Amniotic stem cell (primary cell): ENCODE data around the gene TEAD4.
A peak's percentile ranks its signal among the peaks of the same experiment; 100 is the strongest.

ENCODE experiments used
- DNase-seq: peaks from one replicate; lab custom pipeline; 2025; lab: John Stamatoyannopoulos, UW

The TEAD4 gene

DNA sequence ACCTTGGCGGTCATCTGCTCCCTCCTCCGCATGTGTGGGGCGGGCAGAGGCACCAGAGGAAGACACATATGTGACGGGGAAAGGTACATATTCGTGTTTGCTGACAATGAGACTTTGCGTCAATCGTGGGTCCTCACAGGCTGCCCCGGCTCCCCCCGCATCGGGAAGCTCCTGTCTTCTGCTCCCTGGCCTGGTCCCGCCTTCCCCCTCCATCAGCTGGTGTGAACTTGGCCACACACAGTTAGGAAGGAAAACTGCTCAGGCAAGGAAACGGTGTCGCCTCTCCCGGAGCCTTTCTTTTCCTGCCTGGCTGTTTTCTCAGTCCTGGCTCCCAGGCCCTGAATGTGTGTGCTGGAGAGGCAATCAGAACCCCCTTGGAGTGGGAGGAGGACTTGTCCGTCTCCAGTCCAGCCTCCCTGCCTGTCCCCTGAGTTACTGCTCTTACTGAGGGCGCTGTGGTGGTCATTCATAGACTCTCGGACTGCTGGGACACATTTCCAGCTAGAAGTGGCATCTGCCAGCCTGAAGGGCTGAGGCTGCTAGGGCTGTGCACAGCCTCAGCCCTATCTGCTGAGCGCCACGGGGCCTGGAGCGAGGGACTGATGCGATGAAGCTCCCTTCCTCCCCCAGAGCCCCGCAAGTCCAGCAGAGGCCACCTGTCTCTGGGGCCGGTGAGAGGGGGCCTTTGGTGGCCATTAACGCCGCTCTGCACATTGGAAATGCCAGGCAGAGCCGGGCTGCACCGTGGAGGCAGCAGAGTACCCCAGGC, 73.8 kb downstream of the TEAD4 start:
- no peak for DNase-seq

DNA sequence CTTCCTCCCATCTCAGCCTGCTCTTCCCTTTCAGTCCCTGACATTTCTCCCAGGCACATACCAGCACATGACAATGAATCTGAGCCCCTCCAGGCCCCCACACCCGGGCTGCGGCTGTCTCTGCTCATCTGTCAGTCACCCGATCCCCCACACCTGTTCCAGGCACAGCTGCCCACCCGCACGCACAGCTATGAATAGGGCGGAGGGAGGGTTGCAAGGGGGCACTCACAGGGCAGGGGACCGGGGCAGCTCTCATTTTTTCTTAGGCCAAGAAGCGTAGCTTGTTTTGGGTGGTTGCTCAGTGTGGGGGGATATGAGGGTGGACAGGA, 74.3 kb downstream of the TEAD4 start:
- no peak for DNase-seq

DNA sequence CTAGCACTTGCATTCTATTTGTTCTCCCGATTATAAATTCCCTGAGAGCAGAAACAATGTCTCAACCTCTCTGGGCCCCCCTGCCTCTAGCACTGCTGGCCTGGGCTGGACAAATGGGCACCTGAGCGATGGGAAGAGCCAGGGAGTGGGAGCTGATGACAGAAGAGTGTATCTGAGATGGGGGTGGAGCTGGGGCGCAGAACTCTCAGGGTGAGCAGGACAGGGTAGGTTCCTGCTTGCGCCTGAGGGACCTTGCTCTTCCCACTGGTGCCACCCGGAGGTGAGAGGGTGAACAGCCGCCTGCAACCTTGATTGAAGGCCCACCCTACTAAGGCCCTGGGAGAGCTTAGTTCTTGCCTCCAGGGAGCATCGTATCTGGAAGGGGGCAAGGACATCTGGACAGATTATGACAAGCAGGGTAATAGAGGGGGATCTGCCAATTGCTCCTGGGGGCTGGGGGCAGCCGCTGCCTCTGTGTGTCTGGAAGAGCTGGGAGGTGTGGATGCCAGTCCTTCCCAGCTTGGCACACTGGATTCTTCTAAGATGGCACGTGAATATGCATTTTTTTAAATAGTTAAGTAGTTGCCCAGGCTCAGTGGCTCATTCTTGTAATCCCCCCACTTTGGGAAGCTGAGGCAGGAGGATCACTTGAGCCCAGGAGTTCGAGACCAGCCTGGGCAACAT, 75.0 kb downstream of the TEAD4 start:
- DNase-seq: peak; percentile 12

DNA sequence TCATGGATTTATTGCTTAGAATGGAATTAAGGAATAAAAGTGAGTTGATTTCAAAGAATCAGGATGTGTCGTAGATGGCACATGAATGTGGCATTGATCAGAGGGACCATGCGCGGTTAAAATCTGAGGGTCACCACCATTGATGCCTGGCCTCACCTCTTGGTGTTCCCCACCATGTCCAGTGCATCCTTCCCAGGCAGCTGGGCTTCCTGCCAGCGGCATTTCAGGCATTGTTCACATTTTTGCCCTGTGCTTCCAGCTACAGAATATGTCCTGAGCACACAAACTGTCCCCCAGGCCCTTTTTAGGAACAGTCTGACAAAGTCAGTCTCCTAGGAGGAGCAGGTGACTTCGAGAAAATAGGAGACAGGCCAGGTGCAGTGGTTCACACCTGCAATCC, 76.0 kb downstream of the TEAD4 start:
- DNase-seq: no peak

DNA sequence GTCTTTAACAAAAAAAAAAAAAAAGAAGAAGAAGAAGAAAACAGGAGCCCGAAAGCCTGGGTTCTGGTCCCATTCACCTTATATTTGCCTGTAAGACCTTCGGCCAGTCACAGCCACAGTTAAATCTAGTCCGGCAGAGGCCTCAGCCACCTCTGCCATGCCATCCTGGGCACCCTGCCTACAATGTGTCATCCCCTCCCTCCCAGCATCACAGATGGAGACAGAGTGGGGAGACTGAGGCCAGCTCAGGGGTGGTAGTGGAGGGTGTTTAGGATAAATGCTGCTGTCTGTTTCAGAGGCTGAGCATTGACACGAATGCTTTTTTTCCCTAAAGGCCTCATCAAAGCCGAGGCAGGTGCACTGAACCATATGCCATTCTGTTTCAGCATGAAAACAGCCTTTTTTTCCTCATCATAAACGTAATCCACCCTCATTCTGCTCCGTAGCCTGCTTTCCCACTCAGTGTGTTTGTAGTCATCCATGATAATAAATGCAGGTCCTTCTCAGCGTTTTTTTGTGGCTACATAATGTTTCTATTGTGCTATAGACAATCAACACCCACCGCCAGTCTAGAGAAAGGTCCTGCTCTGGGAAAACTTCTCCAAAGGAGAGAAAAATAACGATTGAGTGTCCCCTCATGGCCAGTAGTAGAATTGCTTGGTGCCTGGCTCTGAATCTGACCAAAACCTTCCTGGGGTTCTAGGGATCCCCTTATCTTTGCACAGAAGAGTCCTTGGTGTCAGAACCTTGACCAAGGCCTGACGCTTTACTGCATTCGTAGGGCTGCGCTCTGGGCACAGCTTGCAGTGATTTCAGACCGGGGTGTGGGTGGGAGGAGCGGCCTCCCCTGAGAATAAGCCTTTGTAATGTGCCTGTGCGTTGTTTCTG, 76.9 kb downstream of the TEAD4 start:
- DNase-seq: no peak

DNA sequence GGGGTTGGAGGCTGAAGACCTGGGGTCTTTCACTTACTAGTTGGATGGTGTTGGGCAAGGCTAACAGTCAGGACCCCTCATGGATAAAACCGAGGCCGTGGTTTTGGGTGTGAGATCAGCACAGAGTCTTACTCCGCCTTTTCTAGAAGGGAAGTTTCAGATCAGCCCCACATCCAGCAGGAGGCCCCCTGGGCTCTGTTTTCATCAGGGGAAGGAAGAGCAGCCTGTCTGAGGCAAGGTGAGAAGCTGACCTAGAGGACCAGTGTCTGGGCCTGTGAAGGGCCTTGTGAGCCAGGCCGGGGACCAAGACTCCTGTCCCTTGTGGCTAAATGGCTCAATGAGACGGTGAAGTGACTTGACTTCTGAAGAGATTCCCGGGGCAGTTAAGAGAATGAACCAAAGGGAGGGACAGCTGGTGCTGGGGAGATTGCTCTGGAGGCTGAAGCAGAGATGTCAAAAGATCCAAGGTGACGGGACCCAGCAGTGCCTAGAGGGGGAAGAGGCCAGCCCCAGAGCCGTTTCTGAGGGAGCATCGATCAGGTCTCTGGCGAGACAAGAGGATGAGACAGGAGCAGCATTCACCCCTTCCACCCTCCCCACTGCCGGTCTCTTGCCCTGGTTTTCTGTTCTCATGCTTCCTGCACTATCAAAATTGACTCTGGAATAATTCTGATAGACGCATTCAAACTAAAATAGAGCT, 77.9 kb downstream of the TEAD4 start:
- no peak for DNase-seq

DNA sequence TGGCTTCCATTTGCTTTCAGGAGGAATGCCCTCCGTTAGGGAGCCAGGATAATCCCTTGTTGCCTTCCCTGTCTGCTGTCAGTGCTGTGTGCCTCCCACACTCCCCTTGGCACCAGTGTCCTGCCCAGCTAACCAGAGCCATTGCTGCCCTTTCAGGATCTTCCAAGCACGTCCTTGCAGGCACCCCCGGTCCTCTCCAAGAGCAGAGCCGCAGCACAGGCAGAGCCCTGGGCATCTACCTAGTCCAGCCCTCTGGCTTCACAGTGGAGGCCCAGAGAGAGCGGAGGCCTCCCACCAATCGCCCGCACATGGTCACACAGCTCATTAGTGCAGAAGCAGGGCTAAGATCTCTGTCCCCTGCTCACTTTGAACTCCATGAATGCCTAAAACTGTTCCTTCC, 79.0 kb downstream of the TEAD4 start:
- no peak for DNase-seq

DNA sequence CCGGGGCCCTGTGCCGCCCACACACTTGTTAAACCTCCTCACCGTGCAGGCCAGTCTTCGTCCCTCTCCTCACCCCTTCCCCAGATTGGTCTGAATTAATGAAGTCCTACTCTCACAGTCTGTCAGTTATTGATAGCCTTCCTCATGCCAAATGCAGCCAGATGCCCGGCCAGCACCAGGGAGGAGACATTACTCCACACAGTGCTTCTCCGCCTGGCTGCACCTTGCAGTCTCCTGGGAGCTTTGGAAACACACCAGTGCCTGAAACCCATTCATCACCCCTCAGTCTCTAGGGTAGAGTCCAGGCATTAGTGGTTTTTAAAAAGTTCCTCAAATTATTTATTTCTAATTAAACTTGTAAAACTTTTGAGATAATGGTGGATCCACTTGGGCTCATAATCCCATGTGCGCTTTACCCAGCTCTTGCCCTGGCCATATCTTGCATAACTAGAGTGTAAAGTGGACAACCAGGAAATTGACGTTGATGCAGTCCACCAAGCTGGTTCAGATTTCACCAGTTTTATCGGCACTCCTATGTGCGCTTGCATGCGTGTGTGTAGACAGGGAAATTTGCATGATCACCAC, 79.8 kb downstream of the TEAD4 start:
- DNase-seq: no peak

DNA sequence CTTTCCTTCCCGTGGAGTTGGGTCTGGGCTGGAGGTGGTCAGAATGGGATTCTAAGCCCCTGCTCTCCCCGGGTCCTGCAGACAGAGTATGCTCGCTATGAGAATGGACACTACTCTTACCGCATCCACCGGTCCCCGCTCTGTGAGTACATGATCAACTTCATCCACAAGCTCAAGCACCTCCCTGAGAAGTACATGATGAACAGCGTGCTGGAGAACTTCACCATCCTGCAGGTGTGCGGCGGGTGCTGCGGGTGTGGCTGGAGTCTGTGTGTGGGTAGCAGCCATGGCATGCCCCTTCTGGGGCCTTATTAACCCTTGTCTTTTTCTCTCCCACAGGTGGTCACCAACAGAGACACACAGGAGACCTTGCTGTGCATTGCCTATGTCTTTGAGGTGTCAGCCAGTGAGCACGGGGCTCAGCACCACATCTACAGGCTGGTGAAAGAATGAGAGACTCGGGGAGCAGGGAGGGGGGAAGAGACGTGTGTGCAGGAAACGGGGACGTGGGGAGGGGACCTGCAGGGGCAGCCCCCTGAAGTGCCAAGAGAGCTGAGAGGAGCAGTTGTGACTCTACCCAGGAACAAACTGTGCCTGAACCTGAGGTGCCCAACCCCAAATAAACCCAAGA, 80.9 kb downstream of the TEAD4 start:
- no peak for DNase-seq

DNA sequence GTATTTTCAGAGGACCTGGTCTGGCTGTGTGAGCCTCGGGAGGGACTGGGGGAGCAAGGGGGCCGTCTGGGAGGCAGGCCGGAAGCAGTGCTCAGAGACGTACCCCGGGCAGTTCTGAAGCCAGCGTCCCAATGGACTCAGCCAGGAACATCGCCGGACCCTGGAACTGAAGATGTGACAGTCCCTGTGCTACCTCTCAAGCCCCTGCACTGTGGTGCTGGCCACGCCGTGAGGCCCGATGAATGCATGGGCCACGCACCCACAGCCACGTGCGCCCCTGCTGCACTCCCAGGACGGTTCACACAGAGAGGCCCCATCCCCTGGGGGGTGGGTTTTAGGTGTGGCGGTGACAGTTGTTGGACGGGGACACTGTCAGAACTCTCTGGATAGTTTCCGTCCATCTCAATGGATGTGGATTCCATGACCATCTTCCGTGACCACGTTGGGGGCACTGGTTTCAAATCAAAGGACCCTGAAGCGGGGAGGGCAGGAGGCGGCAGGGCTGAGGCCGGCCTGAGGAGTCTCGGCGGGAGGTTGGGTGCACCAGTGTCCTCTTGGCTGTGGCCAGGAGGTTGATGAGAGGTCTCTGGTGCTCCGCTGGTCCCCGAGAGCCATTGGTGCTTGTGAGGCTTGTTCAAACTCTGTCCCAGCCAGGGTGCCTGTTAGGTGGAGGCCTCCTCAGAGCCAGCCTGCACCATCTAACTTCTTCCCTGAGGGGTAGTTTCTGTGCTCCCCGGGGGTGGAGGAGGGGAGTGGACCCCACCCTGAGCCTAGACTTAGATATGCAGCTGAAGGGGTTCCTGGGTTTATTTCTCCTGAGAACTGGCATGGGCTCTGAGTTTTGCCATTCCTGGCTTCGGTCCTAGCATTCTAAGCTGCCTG, 81.7 kb downstream of the TEAD4 start:
- DNase-seq: no peak

DNA sequence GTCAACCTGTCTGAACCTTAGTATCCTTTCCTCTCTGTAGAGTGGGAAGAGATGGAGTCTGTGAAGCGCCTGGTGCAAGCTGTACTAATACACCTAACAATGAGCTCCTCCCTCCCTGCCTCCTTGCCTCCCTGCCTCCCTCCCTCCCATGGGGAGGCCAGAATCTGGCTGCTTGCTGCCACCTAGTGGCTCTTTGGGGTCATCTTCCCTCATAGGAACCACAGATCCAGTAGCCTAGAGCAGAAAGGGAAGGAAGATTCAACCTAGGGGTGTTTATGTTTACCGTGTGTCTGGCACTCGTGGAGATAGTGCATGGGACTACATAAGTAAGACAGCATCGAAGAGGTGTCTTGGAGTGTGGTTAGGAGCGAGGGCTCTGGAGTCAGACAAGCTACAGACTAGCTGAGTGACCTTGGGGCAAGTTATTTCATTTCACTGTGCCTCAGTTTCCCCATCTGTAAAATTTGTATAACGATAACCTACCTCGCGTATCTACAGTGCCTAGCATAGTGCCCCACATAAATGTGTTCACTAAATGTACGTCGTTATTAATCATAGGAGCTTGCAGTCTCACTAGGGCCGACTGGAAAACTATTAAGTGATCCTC, 82.5 kb downstream of the TEAD4 start:
- DNase-seq: peak; percentile 0

DNA sequence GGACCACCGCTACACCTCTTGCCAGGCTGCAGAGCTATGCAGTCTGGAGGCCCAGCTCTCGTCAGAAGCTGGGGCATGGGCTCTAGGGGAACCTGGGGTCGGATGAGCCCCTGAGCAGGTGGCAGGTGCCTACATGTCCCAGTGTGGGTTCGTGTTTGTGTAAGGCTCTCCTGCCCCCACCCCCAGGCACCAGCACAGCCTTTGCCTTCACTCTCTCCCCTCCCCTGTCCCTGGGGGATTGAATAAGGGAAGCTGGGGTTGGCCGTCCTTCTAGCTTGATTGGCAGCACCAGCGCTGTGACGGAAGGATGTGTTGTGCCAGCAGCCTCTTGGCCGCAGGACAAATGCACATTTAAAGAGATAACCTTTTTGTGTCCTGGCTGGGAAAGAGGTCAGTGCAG, 83.2 kb downstream of the TEAD4 start:
- DNase-seq: no peak

DNA sequence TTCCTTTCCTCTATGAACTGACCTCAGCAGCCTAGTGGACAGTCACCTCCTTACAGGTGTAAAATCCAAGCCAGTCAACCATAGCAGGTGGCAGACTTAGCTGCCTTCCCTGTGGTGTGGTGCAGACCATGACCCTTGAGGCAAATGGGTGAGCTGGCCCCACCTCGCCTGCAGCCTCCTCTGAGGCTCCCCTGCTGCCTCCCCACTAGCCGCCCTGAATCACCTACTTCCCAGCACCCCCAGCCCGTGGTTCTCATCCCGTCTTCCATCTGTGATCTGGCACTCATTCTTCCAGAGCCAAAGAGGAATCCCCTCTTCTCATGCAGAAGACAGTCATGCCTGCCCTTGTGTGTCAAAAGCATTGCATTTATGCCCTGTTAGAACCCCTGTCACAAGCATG, 83.6 kb downstream of the TEAD4 start:
- DNase-seq: no peak

DNA sequence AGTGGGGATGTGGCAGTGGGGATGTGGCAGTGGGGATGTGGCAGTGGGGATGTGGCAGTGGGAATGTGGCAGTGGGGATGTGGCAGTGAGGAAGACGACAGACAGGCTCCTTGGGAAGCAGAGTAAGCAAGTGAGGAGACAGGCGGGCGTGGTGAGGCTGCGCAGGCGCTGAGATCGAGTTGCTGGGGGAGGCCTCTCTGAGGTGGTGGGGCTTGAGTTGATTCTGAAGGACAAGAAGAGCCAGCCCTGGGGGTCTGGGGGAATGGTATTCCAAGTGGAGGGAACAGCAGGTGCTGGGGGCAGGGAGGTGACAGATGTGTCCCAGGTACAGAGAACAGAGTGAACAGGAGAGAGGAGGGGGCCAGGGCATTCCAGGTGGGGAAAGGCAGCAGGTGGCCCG, 84.2 kb downstream of the TEAD4 start:
- no peak for DNase-seq

DNA sequence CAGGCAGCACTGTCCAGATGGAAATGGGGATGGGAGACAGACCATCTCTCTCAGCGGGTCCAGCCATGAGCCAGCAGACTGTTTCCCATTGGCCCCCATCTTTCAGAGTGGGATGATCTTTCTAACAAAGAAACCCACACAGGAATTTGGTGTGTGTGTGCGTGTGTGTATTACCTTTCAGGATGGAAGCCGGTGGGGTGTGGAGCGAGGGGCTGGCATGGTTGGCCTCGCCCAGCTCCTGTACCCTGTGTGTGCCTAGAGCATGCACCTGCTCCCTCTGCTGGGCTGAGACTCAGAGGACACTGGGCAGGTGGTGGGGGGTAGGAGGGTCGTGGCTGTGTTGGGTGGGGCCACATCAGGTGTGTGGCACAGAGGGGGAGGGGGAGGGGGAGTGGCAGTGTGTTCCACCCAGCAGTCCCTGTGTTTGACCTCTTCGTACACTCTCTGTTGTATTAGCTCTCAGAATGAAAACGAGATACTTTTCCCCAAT, 85.0 kb downstream of the TEAD4 start:
- no peak for DNase-seq

DNA sequence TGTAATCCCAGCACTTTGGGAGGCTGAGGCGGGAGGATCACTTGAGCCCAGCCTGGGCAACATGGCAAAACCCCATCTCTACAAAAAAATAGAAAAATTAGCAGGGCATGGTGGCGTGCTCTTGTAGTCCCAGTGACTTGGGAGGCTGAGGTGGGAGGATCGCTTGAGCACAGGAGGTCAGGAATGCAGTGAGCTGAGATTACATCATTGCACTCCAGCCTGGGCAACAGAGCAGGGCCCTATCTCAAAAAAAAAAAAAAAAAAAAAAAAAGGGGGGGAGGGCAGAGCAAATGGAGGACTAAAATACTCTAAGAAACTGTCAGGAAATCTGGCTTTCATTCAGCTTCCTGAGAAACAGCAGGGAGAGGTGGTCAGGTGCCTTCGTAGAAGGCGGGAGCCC, 86.3 kb downstream of the TEAD4 start:
- DNase-seq: no peak

DNA sequence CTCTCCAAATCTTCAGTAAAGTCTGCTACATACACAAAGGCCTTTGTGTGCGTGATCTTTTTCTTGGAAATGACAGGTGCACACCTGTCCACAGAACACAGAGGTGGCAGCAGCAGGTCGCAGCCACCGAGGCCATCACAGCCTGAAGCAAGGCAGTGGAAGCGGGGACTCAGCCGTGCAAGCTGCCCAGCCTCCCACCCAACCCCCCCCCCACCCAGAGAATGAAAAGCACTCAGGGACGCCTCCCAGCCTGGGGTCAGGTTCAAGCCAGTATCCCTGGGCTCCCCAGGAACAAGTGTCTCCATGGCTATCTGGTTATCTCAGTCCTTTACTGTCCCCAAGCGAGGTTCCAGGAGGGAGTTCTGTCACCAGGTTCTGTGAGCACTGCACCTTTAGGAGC, 86.8 kb downstream of the TEAD4 start:
- no peak for DNase-seq

DNA sequence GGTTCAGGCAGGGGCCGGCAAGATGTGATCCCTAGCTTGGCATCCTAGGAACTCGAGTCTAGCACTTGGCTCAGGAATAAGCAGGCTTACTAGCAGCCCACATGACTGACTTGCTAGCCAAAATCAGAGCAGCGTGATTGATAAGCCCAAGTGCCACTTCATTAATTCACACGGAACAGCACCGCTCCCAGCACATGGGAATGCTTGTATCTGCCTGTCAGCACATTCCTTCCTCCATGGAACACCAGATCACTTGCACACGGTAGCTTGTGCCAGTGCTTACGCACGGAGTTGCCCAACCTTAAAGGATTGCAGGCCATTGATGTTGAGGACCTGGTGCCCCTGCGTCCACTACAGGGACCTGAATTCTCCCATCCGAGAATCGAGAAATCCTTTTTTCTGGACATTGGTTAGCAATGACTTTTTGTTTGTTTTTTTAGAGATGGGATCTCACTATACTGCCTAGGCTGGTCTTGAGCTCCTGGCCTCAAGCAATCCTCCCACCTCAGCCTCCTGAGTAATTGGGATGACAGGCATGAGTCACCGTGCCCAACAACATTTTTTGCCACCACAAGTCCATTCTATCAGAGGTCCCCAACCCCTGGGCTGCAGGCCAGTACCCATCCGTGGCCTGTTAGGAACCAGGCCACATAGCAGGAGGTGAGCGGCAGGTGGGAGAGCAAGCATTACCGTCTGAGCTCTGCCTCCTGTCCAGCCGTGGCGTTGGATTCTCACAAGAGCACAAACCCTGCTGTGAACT, 87.4 kb downstream of the TEAD4 start:
- no peak for DNase-seq

DNA sequence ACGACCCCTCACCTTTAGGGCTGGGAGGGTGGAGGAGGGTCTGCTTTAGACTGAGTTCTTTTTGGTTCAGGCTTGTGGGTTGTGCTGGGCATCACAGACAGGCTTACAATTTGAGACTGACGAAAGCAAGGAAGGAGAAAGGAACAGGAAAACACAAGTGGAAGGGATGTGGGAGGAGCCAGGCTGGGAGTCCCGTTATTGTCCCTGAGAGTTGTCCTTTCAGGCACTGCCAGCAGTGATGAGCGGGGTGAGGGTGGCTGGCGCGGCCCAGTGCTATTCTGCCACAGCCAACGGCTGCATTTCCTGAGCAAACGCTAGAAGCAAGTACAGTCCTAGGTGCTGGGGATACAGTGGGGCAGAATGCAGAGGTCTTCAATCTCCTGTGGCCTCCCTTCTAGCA, 88.8 kb downstream of the TEAD4 start:
- no peak for DNase-seq
